HepG2 (cell line): ENCODE data around the gene PDE4C. TPM values are rescaled to one million over a fixed set of nuclear protein-coding genes. Genes with fewer than 3 reads are reported as not detected.

Experiments used
- CENPX ChIP-seq: sonication (generic); formaldehyde crosslinking; IDR thresholded peaks from 2 replicates; pipeline ENCODE4 v1.9.0; 2021; ENCODE audit warnings: mild to moderate bottlenecking, missing genetic modification reagents, moderate library complexity
- FOXK1 ChIP-seq: sonication (generic); formaldehyde crosslinking; IDR thresholded peaks from 2 replicates; pipeline ENCODE4 v1.4.0; 2020; ENCODE audit warnings: low read depth, missing genetic modification reagents, borderline replicate concordance
- MIXL1 ChIP-seq: IDR thresholded peaks from 2 replicates; pipeline ENCODE4 v1.6.1; 2016
- NR2F1 ChIP-seq, 2 experiments: fragments of 450-650 bp in 1 of 2; formaldehyde crosslinking in 1 of 2; IDR thresholded peaks; 2 replicates each; pipeline versions ENCODE4 v1.5.0 to v1.6.1; 2016 to 2020; ENCODE audit warnings: mild to moderate bottlenecking in 1 of 2, missing compliant biosample characterization in 1 of 2, missing genetic modification reagents in 1 of 2, moderate library complexity in 1 of 2
- RAD21 ChIP-seq: fragments of 450-650 bp; formaldehyde crosslinking; IDR thresholded peaks from 2 replicates; pipeline ENCODE4 v1.5.0; 2020; ENCODE audit warnings: mild to moderate bottlenecking
- TEAD2 ChIP-seq: sonication (generic); formaldehyde crosslinking; IDR thresholded peaks from 2 replicates; pipeline ENCODE4 v1.9.0; 2021; ENCODE audit warnings: missing genetic modification reagents
- YY1 ChIP-seq: IDR thresholded peaks from 2 replicates; pipeline ENCODE4 v1.6.1; 2011; ENCODE audit warnings: low read length, low read depth, moderate library complexity, mild to moderate bottlenecking; ENCODE audit not compliant: insufficient read depth, insufficient replicate concordance
- ZFP36L1 ChIP-seq: sonication (generic); formaldehyde crosslinking; IDR thresholded peaks from 2 replicates; pipeline ENCODE4 v1.8.0; 2022; ENCODE audit warnings: mild to moderate bottlenecking, missing genetic modification reagents, moderate library complexity
- ZFX ChIP-seq: sonication (generic); formaldehyde crosslinking; IDR thresholded peaks from 2 replicates; pipeline ENCODE4 v1.4.0; 2020; ENCODE audit warnings: mild to moderate bottlenecking, low read depth, missing genetic modification reagents, moderate library complexity
- ZMAT3 ChIP-seq: sonication (generic); formaldehyde crosslinking; conservative IDR thresholded peaks from 2 replicates; pipeline ENCODE4 v1.7.0; 2021; ENCODE audit warnings: missing genetic modification reagents
- ZNF124 ChIP-seq: sonication (generic); formaldehyde crosslinking; IDR thresholded peaks from 2 replicates; pipeline ENCODE4 v1.4.0; 2020; ENCODE audit warnings: missing genetic modification reagents
- ZNF18 ChIP-seq: sonication (generic); formaldehyde crosslinking; IDR thresholded peaks from 2 replicates; pipeline ENCODE4 v1.8.0; 2022; ENCODE audit warnings: mild to moderate bottlenecking, missing genetic modification reagents; ENCODE audit not compliant: insufficient replicate concordance
- ZNF329 ChIP-seq: sonication (generic); formaldehyde crosslinking; IDR thresholded peaks from 2 replicates; pipeline ENCODE4 v1.9.0; 2021; ENCODE audit warnings: low read depth, mild to moderate bottlenecking, missing genetic modification reagents
- ZNF367 ChIP-seq: sonication (generic); formaldehyde crosslinking; IDR thresholded peaks from 2 replicates; pipeline ENCODE4 v1.4.0; 2020; ENCODE audit warnings: missing genetic modification reagents, borderline replicate concordance
- ZNF484 ChIP-seq: sonication (generic); formaldehyde crosslinking; IDR thresholded peaks from 2 replicates; pipeline ENCODE4 v1.5.1; 2020; ENCODE audit warnings: mild to moderate bottlenecking, low read depth, missing genetic modification reagents, borderline replicate concordance
- ZNF607 ChIP-seq: sonication (generic); formaldehyde crosslinking; IDR thresholded peaks from 2 replicates; pipeline ENCODE4 v1.5.1; 2020; ENCODE audit warnings: missing genetic modification reagents, mild to moderate bottlenecking, borderline replicate concordance
- ZNF775 ChIP-seq: sonication (generic); formaldehyde crosslinking; IDR thresholded peaks from 2 replicates; pipeline ENCODE4 v1.4.0; 2020; ENCODE audit warnings: missing genetic modification reagents, mild to moderate bottlenecking, moderate library complexity, borderline replicate concordance
- polyA plus RNA-seq, 8 experiments: library from polyadenylated mRNA; depleted of rRNA in 3 of 8; stranded (reverse) in 7 of 8; unstranded in 1 of 8; fragments of >200 nt; fragmentation: Illumina TruSeq in 4 of 8; extraction: Trizol in 4 of 8; gene quantifications; 2 replicates each; pipeline versions ENCODE4 v1.2.1 to v1.2.3, GENCODE V29; 2011 to 2016; ENCODE audit warnings: low read depth in 4 of 8, missing spikeins in 1 of 8, mixed read lengths in 1 of 8; ENCODE audit not compliant: insufficient read depth in 1 of 8
- total RNA-seq, 5 experiments: library from RNA; depleted of rRNA; stranded (reverse); fragments of >200 nt; fragmentation: Illumina TruSeq; extraction: Trizol; gene quantifications; 2 replicates each; pipeline ENCODE4 v1.2.3, GENCODE V29; 2016; ENCODE audit warnings: low read depth in 1 of 5
- TF ChIP-seq, protein P1 (sequence below): sonication (generic); formaldehyde crosslinking; IDR thresholded peaks from 2 replicates; pipeline ENCODE4 v1.4.0; 2020; ENCODE audit warnings: missing genetic modification reagents, mild to moderate bottlenecking, borderline replicate concordance
- TF ChIP-seq, protein P2 (sequence below): sonication (generic); formaldehyde crosslinking; IDR thresholded peaks from 2 replicates; pipeline ENCODE4 v1.5.0; 2020; ENCODE audit warnings: mild to moderate bottlenecking, missing genetic modification reagents, moderate library complexity
- TF ChIP-seq, protein P3 (sequence below): sonication (generic); formaldehyde crosslinking; IDR thresholded peaks from 2 replicates; pipeline ENCODE4 v1.5.1; 2020; ENCODE audit warnings: mild to moderate bottlenecking, missing genetic modification reagents, moderate library complexity

Gene PDE4C
- total and polyA plus RNA-seq, 2 of the 13 experiments (the other 11 are each of a cell fraction or from before 2014, with no cell fraction given) = 1.4 to 14.0 TPM

DNA sequence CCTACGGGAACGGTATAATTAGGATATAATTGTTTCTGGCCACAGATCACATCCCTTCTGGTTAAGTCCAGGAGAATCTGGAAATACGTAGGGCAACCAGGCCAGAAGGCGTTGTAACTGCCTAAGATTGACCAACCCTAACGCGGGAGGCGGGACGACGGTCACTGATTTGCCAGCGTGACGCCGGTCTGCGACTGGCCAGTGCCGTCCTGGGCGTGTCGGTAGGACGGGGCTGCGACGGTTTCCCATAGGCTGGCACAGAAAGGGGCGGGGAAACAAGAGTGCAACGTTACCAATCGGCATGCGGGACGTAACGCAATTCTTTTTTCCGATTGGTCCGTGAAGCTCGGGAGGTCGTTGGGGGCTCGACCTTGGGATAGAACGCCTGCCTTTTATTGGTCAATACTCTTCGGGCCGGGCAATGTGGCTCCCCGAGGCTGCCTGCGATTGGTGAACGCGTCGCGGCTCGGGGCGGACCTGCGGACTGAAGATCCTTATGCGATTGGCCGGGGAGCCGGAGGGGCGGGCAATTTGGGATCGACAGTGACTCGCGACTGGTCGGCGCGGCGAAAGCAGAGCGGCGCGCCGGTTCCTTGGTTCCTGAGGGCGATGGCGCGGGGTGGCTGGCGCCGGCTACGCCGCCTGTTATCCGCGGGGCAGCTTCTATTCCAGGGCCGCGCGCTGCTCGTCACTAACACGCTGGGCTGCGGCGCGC lies 33.4 kb downstream of the PDE4C start, which contains the start of gene MPV17L2 (continued):
- TF ChIP-seq ZMAT3 (CRISPR knock-in tag) (0 out of 2 replicates have a peak, but pooled peaks have one; percentile 47), ZNF775 (CRISPR knock-in tag) (no peak), MIXL1 (CRISPR knock-in tag) (0 out of 2 replicates have a peak, but pooled peaks have one; percentile 16), TEAD2 (CRISPR knock-in tag) (no peak), ZFP36L1 (CRISPR knock-in tag) (peak; percentile 65; the same call in 1 of the 2 replicates), ZNF329 (0 out of 2 replicates have a peak, but pooled peaks have one; percentile 38), NR2F1 (CRISPR knock-in tag; IDR thresholded peaks at IDR 0.05) (peak; percentile 34 to 78; a peak in 3 of 4 replicates), FOXK1 (peak; percentile 59), ZNF367 (CRISPR knock-in tag) (no peak), ZNF484 (CRISPR knock-in tag) (no peak), ZFX (CRISPR knock-in tag) (peak; percentile 81), RAD21 (CRISPR knock-in tag) (0 out of 2 replicates have a peak, but pooled peaks have one; percentile 38), YY1 (peak; percentile 77), ZNF607 (CRISPR knock-in tag) (no peak), ZNF18 (no peak), CENPX (no peak), ZNF124 (CRISPR knock-in tag) (0 out of 2 replicates have a peak, but pooled peaks have one; percentile 44)
- TF ChIP-seq, protein P1, sequence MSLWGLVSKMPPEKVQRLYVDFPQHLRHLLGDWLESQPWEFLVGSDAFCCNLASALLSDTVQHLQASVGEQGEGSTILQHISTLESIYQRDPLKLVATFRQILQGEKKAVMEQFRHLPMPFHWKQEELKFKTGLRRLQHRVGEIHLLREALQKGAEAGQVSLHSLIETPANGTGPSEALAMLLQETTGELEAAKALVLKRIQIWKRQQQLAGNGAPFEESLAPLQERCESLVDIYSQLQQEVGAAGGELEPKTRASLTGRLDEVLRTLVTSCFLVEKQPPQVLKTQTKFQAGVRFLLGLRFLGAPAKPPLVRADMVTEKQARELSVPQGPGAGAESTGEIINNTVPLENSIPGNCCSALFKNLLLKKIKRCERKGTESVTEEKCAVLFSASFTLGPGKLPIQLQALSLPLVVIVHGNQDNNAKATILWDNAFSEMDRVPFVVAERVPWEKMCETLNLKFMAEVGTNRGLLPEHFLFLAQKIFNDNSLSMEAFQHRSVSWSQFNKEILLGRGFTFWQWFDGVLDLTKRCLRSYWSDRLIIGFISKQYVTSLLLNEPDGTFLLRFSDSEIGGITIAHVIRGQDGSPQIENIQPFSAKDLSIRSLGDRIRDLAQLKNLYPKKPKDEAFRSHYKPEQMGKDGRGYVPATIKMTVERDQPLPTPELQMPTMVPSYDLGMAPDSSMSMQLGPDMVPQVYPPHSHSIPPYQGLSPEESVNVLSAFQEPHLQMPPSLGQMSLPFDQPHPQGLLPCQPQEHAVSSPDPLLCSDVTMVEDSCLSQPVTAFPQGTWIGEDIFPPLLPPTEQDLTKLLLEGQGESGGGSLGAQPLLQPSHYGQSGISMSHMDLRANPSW (CRISPR knock-in tag) = no peak
- TF ChIP-seq, protein P2, sequence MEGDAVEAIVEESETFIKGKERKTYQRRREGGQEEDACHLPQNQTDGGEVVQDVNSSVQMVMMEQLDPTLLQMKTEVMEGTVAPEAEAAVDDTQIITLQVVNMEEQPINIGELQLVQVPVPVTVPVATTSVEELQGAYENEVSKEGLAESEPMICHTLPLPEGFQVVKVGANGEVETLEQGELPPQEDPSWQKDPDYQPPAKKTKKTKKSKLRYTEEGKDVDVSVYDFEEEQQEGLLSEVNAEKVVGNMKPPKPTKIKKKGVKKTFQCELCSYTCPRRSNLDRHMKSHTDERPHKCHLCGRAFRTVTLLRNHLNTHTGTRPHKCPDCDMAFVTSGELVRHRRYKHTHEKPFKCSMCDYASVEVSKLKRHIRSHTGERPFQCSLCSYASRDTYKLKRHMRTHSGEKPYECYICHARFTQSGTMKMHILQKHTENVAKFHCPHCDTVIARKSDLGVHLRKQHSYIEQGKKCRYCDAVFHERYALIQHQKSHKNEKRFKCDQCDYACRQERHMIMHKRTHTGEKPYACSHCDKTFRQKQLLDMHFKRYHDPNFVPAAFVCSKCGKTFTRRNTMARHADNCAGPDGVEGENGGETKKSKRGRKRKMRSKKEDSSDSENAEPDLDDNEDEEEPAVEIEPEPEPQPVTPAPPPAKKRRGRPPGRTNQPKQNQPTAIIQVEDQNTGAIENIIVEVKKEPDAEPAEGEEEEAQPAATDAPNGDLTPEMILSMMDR (CRISPR knock-in tag) = no peak; the same call in 1 of the 2 replicates
- TF ChIP-seq, protein P3, sequence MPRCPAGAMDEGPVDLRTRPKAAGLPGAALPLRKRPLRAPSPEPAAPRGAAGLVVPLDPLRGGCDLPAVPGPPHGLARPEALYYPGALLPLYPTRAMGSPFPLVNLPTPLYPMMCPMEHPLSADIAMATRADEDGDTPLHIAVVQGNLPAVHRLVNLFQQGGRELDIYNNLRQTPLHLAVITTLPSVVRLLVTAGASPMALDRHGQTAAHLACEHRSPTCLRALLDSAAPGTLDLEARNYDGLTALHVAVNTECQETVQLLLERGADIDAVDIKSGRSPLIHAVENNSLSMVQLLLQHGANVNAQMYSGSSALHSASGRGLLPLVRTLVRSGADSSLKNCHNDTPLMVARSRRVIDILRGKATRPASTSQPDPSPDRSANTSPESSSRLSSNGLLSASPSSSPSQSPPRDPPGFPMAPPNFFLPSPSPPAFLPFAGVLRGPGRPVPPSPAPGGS (CRISPR knock-in tag) = no peak
